Gastroesophageal sphincter (tissue), 4 donors: ENCODE measurements around the gene BOLA1. TPM values are rescaled to one million over a fixed set of nuclear protein-coding genes. Genes with fewer than 3 reads are reported as not detected.

Source experiments
- ATAC-seq: fragments of 150-250 bp; one replicate; pipeline ENCODE4 v1.9.1; 2016; ENCODE audit warnings: mild to moderate bottlenecking, moderate library complexity
- H3K27ac ChIP-seq, 4 donors: fragments of 200-600 bp; sonication (generic) in 3 of 4; 1 replicate in 3 of 4; 2 replicates in 1 of 4; pipeline ENCODE4 v1.5.1; 2016 to 2019
- H3K27me3 ChIP-seq: fragments of 200-600 bp; sonication (generic); one replicate; pipeline ENCODE4 v1.5.1; 2019
- H3K36me3 ChIP-seq, 2 donors: fragments of 200-600 bp; sonication (generic); one replicate each; pipeline ENCODE4 v1.5.1; 2019; ENCODE audit warnings: control low read depth in 1 of 2
- H3K4me1 ChIP-seq, 3 donors: fragments of 200-600 bp; sonication (generic); 1 replicate in 2 of 3; 2 replicates in 1 of 3; pipeline ENCODE4 v1.5.1; 2016 to 2019; ENCODE audit warnings: control low read depth in 2 of 3
- H3K4me3 ChIP-seq, 2 donors: fragments of 200-600 bp; sonication (generic); one replicate each; pipeline ENCODE4 v1.5.1; 2019; ENCODE audit warnings: mild to moderate bottlenecking in 1 of 2, moderate library complexity in 1 of 2
- H3K9me3 ChIP-seq, 3 donors: fragments of 200-600 bp; sonication (generic); one replicate each; pipeline ENCODE4 v1.5.1; 2017 to 2019; ENCODE audit warnings: control low read depth in 2 of 3
- EP300 ChIP-seq: sonication (generic); formaldehyde crosslinking; IDR thresholded peaks from one replicate; pipeline ENCODE4 v1.6.1; 2017; ENCODE audit warnings: antibody characterized with exemption, mild to moderate bottlenecking
- POLR2A ChIP-seq, 2 donors: fragments of 450-650 bp; IDR thresholded peaks; one replicate each; pipeline ENCODE4 v1.6.1; 2017; ENCODE audit warnings: antibody characterized with exemption in 2 of 2, mild to moderate bottlenecking in 2 of 2, moderate library complexity in 1 of 2
- POLR2AphosphoS5 ChIP-seq: sonication (generic); formaldehyde crosslinking; IDR thresholded peaks from one replicate; pipeline ENCODE4 v1.6.1; 2017; ENCODE audit warnings: antibody characterized with exemption
- WGBS, 2 donors: methylation state at CpG; one replicate each; pipeline ENCODE4 v1.1.5; 2018; ENCODE audit warnings: low coverage in 1 of 2; 5-methylcytosine and 5-hydroxymethylcytosine counted together
- total RNA-seq, 4 donors: library from RNA; depleted of rRNA; stranded (reverse); fragments of >200 nt; gene quantifications; one replicate each; pipeline ENCODE4 v1.1.0, GENCODE V29; 2016
- TF ChIP-seq, protein P1 (sequence below), 4 experiments: fragments of 200-600 bp in 2 of 4; fragments of 450-650 bp in 2 of 4; sonication (generic) in 1 of 4; IDR thresholded peaks; one replicate each; pipeline ENCODE4 v1.5.1; 2017 to 2019; ENCODE audit warnings: antibody characterized with exemption in 4 of 4, mild to moderate bottlenecking in 2 of 4, moderate library complexity in 2 of 4

The BOLA1 gene
- total RNA-seq, 4 donors from 2014 or later, result 23.9 to 46.2 (median 30.5) TPM

GRCh38 chr1:149906570-149907075 is 7.3 kb downstream of the BOLA1 start:
- no peaks in the 10 kb centered on the region for H3K9me3 ChIP-seq
- peaks cover 0 to 61% of the 10 kb centered on the region in 2 donors for H3K36me3 ChIP-seq
- H3K4me1 ChIP-seq, result no peaks in the 10 kb centered on the region
- no peak overlapping the region for H3K4me3 ChIP-seq
- H3K27me3 ChIP-seq, result no peaks in the 10 kb centered on the region
- TF ChIP-seq EP300 (no peak), POLR2AphosphoS5 (no peak), POLR2A (IDR thresholded peaks at IDR 0.05) (no peak)
- TF ChIP-seq, protein P1, sequence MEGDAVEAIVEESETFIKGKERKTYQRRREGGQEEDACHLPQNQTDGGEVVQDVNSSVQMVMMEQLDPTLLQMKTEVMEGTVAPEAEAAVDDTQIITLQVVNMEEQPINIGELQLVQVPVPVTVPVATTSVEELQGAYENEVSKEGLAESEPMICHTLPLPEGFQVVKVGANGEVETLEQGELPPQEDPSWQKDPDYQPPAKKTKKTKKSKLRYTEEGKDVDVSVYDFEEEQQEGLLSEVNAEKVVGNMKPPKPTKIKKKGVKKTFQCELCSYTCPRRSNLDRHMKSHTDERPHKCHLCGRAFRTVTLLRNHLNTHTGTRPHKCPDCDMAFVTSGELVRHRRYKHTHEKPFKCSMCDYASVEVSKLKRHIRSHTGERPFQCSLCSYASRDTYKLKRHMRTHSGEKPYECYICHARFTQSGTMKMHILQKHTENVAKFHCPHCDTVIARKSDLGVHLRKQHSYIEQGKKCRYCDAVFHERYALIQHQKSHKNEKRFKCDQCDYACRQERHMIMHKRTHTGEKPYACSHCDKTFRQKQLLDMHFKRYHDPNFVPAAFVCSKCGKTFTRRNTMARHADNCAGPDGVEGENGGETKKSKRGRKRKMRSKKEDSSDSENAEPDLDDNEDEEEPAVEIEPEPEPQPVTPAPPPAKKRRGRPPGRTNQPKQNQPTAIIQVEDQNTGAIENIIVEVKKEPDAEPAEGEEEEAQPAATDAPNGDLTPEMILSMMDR (IDR thresholded peaks at IDR 0.05), result no peak
- WGBS, 2 donors, result 78 to 100% methylated on average over 3 of the region's 10 CpGs
- ATAC-seq, result no peak
- no peak overlapping the region for H3K27ac ChIP-seq

- 82 to 89% methylated on average over 1 of the region's 1 CpG for WGBS, 2 donors
- no peak overlapping the region for H3K4me3 ChIP-seq
- H3K4me1 ChIP-seq, result peaks cover 0 to 26% (median 10%) of the 10 kb centered on the region in 3 donors
- H3K36me3 ChIP-seq, result peaks cover 0 to 30% of the 10 kb centered on the region in 2 donors
- H3K27me3 ChIP-seq, result no peaks in the 10 kb centered on the region
- no peak for TF ChIP-seq POLR2A (IDR thresholded peaks at IDR 0.05)
- no peak for TF ChIP-seq EP300
- no peak for TF ChIP-seq POLR2AphosphoS5
- TF ChIP-seq, protein P1 (IDR thresholded peaks at IDR 0.05), result no peak
- no peak for ATAC-seq
- H3K27ac ChIP-seq, result no peak overlapping the region
- no peaks in the 10 kb centered on the region for H3K9me3 ChIP-seq
Observed at GRCh38 chr1:149914545-149914944, 15.2 kb downstream of the BOLA1 start.

DNA sequence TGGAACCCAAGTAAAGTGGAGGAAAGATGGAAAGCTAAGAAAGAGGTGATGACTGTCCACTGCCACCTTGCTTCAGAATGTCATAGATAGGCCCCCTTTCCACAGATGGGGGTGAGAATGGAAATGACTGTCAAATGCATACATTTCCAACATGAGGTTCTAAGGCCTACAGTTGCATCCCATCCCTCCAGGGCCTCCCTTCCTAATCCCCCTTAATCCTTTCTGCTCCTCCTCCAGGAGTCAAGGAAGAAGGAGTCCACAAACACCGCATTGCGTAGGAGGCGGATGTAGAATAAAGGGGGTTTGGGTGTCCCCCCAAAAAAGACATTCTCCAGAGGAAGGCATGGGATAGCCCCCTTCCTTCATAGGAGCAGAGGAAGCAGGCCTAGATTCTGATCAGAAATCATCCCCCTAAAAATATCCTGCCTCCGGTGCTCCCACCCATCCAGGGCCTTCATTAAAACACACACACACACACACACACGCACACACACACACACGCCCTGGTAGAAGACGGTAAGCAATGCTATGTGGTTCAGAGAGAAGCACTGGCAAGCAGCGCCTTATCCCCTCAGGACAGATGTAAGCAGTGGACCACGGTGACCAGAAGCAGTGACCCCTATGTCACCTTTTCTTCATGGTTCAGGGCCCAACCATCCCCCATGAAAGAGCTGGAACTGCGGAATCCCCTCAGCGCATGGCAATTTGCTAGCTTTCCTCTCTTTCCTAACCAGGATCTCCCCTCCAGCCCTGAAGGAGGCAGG is 16.2 kb downstream of the BOLA1 start:
- Histone ChIP-seq H3K36me3 (peaks cover 0 to 19% of the 10 kb centered on the region in 2 donors), H3K9me3 (no peaks in the 10 kb centered on the region), H3K4me3 (no peak overlapping the region), H3K27me3 (no peaks in the 10 kb centered on the region), H3K4me1 (peaks cover 0 to 26% (median 10%) of the 10 kb centered on the region in 3 donors), H3K27ac (peak overlapping the region in 3 of 4 donors; percentile 34 to 60 (median 35))
- ATAC-seq, result no peak
- 82 to 85% methylated on average over 6 to 9 of the region's 11 CpGs for WGBS, 2 donors
- no peak for TF ChIP-seq POLR2A (IDR thresholded peaks at IDR 0.05)
- TF ChIP-seq POLR2AphosphoS5, result no peak
- no peak for TF ChIP-seq EP300
- TF ChIP-seq, protein P1 (IDR thresholded peaks at IDR 0.05), result no peak

GRCh38 chr1:149916193-149916897 is 17.0 kb downstream of the BOLA1 start:
- Histone ChIP-seq H3K27ac (peak overlapping the region in 3 of 4 donors; percentile 34 to 60 (median 35)), H3K4me3 (peak overlapping the region in 1 of 2 donors; percentile 64), H3K27me3 (no peaks in the 10 kb centered on the region), H3K9me3 (no peaks in the 10 kb centered on the region), H3K4me1 (peaks cover 0 to 26% (median 10%) of the 10 kb centered on the region in 3 donors), H3K36me3 (peaks cover 0 to 13% of the 10 kb centered on the region in 2 donors)
- no peak for ATAC-seq
- WGBS, 2 donors, result 10% methylated on average over 2 of the region's 9 CpGs; no CpG with 5 or more reads in 1 of the 2 donors
- TF ChIP-seq EP300, result no peak
- TF ChIP-seq POLR2AphosphoS5, result no peak
- TF ChIP-seq, protein P1 (IDR thresholded peaks at IDR 0.05), result no peak
- TF ChIP-seq POLR2A (IDR thresholded peaks at IDR 0.05), result no peak
